ENCODE results near the gene RBMS3.

Gene RBMS3

DNA sequence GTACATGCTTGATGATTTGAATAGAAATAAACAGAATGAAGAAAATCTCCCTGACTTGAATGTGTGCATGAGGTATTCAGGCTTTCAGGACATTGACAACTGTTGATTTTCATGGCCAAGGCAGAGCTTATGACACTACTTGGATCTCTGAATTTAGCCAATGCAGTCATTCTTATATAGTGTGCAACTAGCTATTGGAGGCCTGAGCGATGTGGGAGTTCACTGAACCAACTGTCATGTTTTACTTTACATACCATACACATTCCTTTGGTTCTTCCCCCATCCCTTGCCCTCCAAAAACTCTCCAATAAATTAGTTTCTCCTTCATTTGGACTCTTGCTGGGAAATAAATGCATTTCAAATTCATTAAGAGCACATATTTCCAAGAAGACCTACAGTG is 460.4 kb downstream of the RBMS3 start:
- DNase-seq (ENCODE audit: low read depth) = no peak

DNA sequence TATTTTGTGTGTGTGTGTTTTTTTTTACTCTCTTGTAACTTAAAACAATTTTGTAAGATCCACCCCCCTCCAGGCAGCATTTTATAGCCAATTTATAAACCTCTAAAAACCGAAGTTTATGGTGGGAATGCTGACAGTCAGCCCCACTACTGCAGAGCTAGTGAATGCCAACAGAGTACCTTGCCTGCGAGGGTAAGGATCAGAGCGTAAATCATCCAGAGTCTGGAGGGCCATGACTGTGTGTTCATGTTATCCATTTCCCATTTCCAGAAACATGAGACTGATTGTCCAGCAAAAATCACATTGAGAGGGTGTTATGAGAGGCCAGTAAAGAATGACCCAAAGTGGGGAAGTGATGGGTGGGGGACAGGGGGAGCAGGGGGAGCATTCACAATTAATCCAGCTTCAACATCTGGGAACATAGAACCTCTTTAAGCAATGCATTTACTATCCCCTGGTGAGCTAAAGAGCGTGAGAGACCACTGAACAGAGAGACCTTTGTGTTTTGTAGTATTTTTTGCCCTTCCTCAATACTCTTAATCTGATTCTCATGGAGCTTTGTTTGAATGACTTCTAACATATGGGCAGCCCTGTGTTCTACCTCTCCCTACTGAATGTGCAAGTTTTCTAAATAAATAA is 464.5 kb downstream of the RBMS3 start:
- DNase-seq (ENCODE audit: low read depth) = no peak

DNA sequence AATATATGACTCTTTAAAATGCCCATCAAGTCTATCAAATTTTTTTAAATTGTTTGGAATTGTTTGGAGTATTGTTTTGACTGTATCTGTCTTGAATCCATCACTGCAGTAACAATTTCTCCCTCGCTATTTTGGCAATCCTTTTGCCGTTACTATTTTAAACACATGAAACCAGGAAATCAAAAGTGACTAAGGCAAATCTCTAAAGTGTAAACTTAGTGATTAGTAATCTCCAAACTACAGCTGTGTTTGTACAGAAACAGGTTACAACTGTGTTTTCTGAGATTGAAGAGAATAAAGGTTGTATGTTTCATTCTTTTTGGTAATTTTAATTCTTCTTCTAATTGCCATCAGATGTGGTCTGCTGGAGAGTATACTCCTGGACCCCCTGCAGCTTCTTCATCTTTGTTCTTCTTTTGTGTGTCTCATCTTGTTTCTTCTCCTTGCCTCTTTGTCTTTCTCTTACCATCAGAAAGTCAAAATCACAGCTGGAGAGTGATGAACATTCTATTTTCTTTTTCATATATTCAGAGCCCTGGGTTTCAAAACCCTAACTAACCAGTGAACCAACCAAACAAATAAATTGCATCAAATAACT is 465.4 kb downstream of the RBMS3 start:
- no peak for DNase-seq (ENCODE audit: low read depth)

- no peak for DNase-seq (ENCODE audit: low read depth)
Measured at GRCh38 chr3:29747991-29748390, 467.1 kb downstream of the RBMS3 start.

GRCh38 chr3:29751647-29752314 is 470.9 kb downstream of the RBMS3 start:
- DNase-seq (ENCODE audit: low read depth) = no peak

DNA sequence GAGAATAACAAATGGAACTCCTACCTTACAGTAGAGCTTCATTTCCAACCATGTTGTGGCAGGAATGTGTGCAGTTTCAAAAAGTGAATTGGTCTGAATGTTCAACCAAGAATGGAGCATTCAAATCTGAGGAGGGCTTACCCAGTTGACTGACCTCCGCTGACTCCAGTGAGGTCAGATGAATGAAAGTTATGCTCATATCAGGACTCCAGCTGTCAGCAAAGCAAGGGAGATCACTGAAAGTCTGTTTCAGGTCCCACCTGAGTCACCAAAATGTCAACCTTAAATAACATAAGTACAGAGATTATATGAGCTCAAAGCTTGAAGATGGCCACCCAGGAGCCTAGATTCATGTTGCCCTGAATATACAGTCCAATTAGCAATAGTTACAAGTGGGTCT is 473.5 kb downstream of the RBMS3 start:
- DNase-seq (ENCODE audit: low read depth) = no peak

- DNase-seq (ENCODE audit: low read depth) = no peak
Measured at GRCh38 chr3:29755416-29755815, 474.5 kb downstream of the RBMS3 start.

DNA sequence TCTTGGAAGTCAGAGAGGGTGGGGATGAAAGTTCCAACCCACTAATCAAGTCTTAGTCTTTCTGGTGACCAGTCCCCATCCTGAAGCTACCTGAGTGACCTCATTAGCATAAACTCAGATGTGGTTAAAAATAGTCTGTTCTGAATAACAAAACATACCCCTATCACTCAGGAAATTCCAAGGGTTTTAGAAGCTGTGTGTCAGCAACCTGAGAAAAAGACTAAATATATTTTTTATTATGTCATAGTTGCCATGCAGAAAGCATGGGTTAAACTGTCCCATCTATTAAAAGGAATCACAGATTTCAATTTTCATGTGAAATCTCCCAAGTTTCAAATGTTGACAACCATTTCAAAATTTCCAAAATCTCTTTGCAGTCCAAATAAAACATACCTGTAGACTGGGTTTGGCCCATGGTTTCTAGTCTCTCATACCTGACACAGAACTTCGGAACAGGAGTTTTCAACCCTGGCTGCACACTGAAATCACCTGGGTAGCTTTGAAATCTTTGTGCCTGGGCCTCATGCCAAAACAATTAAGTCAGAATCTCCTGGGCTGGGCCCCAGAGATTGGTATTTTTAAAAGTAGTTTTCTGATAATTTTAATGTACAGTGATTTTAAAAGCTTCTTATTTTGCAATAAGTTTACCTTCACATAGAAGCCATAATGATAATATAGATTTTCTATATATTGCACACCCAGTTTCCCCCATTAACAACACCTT is 476.3 kb downstream of the RBMS3 start:
- no peak for DNase-seq (ENCODE audit: low read depth)

DNA sequence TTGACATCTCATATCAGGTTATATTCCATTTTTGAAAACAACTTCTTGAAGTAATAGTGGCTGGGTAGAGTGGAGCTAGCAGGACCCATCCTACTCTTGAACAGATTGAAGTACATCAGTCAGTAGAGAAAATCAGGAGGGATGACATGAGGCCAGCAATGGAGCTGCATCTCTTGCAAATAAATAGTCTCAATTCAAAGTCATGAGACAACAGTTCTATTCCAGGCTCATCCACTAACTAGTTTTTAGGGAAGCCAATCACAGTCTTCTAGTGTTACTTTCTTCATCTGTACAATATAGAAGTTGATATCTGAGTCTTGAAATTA is 477.2 kb downstream of the RBMS3 start:
- no peak for DNase-seq (ENCODE audit: low read depth)

DNA sequence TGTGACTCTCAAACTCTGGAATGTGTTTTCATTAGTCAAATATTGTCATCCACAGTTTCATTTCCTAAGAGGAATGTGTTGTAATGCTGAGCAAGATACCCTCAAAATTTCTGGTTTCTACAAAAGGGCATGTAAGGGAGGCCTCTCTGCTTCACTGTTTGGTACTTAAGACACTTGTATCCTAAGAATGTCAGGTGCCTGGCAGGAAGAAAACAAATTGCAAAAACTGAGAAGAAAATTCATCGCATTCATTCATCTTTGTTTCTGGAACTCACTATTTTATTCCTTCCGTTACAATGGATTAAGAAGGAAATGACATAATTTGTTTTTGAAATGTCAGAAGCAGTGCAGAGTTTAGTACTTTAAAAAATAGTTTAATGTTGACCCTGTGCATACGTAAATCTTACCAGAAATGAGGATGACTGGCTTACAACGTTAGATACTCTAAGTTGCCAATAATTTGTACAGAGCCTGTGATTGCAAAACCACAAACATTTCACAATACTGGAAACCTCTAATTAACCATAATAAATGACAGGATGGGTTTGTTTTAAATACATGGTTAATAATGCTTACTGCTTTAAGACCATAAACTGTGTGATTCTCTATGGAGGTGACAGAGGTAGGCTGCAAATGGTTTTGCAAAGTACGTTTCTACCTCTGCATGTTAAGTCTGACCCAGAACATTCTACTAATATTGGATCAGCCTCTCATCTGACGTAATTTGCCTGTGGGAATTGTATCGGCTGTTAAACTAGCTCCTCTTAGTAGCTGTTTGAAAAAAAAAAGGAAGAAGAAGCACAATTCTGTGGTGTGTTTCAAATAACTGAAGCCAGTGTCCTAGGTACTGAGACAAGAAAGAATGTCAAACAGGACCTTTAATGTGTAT is 477.8 kb downstream of the RBMS3 start:
- DNase-seq (ENCODE audit: low read depth) = peak; percentile 81

- DNase-seq (ENCODE audit: low read depth) = peak; percentile 13
Measured at GRCh38 chr3:29759411-29760225, 478.7 kb downstream of the RBMS3 start.

DNA sequence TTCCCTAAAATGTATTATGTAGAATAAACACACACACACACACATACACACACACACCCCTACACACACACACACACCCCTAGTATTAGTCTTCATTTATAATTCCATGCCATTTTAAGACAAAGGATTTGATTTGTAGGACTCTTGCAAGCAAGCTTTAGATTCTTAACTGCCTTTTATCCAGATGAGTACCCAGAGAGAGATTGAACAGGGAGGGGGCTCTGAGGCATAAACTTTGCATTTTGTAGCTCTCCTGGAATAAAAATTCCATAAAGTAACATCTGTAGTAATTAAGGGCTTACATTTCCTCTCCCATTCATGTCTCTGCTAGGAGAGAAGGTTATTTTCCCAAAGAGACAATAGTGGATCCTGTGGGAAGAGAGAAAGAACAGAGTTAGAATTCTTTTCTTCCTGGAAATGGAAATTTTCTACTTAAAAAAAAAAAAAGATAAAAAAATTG is 479.4 kb downstream of the RBMS3 start:
- DNase-seq (ENCODE audit: low read depth) = no peak

DNA sequence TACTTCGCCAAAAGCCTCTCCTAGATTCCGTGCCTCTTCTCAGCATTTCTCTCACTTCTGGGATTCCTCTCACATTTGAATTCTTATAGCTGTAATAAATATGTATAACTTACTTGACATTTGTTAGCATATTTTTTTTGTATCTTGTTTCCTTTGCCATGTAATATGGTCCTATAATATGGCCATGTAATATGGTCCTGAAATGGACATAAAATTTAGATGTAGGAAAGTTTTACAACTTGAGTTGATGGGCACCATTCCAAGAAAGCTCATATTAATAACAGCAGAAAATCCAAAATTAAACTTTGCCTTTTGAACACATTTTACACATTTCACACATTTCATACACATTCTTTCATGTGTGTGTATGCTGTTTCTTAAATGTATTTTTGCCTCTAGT is 480.6 kb downstream of the RBMS3 start:
- no peak for DNase-seq (ENCODE audit: low read depth)

- no peak for DNase-seq (ENCODE audit: low read depth)
Measured at GRCh38 chr3:29763115-29763514, 482.2 kb downstream of the RBMS3 start.

- DNase-seq (ENCODE audit: low read depth) = peak; percentile 84
Measured at GRCh38 chr3:29764041-29764440, 483.2 kb downstream of the RBMS3 start.

DNA sequence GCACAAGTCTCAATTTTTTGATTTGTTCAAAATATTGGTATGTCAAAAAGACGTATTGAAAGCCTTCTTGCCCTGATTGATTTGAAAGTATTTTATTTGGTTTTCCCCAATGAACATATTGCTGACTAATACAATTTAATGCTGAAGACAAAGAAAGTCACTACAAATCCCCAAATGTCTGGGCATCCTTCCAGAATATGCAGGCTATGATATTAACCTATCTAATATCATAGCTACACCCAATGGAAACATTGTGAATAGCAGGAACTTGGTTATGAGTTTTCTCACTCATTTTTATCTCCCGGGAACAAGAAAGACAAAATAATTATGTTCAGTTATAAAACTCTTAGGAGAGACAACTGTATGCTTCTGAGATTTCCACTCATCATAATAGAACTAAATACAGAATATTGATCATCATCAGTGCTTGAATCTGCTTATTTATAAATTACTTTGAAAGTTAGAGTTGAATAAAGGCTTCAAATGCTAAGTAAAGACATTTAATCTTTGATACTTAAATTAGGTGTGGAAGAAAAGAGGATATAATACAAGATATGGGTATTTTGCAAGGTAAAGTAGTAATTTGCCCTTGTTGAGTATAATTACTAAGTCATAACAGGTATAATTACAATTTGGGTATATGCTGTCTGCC is 483.9 kb downstream of the RBMS3 start:
- DNase-seq (ENCODE audit: low read depth) = peak; percentile 87

DNA sequence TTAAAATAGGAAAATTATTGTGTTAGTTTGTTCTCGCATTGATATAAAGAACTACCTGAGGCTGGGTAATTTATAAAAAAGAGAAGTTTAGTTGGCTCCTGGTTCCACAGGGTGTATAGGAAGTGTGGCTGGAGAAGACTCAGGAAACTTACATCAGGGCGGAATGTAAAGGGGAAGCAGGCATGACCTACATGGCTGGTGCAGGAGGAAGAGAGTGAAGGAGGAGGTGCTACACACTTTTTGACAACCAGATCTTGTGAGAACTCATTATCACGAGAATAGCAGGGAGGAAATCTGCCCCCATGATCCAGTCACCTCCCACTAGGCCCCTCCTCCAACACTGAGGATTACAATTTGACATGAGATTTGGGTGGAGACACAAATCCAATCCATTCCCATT is 490.7 kb downstream of the RBMS3 start:
- DNase-seq (ENCODE audit: low read depth) = no peak

DNA sequence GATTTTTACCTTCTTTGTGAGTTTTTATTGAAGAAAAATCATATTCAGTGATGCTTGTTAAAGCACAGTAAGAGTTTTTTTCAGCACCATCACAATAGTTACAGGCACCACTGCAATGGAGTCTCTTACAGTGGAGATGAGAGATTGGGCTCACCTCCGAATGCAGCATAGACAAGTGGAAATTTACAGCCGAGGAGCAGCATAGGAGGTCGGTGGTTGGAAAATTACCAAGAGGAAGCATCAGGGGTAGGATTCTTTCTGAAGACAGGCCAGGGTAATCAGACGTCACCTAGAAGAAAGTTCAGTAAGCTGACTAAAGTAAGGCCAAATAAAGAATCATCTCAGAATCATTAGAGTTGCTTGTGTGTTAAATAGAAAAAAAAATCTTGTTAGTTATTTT is 491.6 kb downstream of the RBMS3 start:
- DNase-seq (ENCODE audit: low read depth) = no peak

- DNase-seq (ENCODE audit: low read depth) = no peak
Measured at GRCh38 chr3:29773481-29773880, 492.6 kb downstream of the RBMS3 start.

- no peak for DNase-seq (ENCODE audit: low read depth)
Measured at GRCh38 chr3:29775340-29775739, 494.5 kb downstream of the RBMS3 start.

DNA sequence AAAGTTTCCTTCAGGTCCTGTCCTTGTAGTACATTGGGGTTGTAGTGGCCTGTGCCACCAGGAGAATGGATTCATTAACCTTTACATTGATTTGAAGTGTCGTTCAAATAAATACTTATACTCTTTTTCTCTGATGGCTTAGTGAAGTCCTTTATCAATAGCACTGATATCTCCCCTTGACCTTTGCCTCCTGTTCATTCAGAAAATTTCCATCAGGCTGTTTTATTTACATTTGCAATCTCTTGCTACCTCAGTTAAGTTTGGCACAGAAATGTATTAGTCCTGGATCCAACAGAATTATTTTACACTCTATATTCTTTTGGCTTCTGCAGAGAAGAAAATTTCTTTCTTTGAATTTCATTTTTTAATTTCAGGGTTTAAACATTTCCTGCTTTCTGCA is 497.0 kb downstream of the RBMS3 start:
- DNase-seq (ENCODE audit: low read depth) = no peak

Measured in fibroblast of the conjunctiva (primary cell).